Astrocyte of the spinal cord (primary cell): ENCODE measurements around the gene FGFR3.

Source experiments
- DNase-seq: peaks from one replicate; pipeline ENCODE4 v3.0.0; 2011; ENCODE audit warnings: low read depth, low spot score
- H3K4me3 ChIP-seq: 2 replicates; pipeline ENCODE4 v1.5.1; 2011; ENCODE audit warnings: low read depth, mild to moderate bottlenecking, low read length, moderate library complexity
- in situ Hi-C: cut with HindIII; loops from 2 replicates; pipeline ENCODE4 v1.10.0; 2017; ENCODE audit warnings: low sequenced_read_pairs
- TF ChIP-seq, protein P1 (sequence below): IDR thresholded peaks from 2 replicates; pipeline ENCODE4 v1.5.1; 2012; ENCODE audit warnings: low read depth, mild to moderate bottlenecking, low read length, inconsistent platforms

Gene FGFR3

DNA sequence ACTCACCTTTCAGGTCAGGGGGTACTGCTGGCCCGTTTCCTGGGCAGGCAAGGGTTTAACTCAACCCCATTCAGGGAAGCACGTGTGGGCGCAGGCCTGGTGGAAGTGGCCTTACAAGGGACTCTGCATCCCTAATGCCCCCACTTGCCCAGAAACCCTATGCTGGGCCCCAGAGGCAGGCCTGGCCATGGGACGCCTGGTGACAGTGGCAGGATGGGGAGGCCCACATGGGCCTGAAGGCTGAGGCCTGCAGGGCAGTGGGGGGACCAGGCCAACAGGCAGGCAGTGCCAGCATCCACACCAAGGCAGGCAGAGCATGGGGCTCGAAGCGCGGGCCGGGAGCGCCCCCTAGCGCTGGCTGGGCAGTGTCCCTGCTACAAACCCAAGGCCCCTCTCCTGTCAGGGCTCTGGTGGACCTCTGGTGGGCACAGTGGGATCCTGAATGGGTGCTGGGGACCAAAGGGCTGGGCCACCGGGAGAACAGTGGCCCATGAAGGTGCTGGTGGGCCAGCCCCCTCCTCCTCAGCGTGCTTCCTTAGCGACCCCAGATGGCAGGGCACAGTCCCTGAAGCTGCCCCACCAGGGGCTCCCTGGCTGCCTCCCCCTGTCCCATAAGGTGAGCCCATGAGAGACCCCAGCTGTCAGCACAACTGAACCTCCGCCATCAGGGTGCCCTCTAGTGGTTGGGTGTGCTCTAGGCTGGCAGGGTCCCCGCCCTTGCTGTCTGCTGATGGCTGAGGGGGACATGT lies 16.8 kb downstream of the FGFR3 start:
- peak; percentile 45 for DNase-seq
- in situ Hi-C loops: no loop called here
- no peak overlapping the region for H3K4me3 ChIP-seq
- TF ChIP-seq, protein P1, sequence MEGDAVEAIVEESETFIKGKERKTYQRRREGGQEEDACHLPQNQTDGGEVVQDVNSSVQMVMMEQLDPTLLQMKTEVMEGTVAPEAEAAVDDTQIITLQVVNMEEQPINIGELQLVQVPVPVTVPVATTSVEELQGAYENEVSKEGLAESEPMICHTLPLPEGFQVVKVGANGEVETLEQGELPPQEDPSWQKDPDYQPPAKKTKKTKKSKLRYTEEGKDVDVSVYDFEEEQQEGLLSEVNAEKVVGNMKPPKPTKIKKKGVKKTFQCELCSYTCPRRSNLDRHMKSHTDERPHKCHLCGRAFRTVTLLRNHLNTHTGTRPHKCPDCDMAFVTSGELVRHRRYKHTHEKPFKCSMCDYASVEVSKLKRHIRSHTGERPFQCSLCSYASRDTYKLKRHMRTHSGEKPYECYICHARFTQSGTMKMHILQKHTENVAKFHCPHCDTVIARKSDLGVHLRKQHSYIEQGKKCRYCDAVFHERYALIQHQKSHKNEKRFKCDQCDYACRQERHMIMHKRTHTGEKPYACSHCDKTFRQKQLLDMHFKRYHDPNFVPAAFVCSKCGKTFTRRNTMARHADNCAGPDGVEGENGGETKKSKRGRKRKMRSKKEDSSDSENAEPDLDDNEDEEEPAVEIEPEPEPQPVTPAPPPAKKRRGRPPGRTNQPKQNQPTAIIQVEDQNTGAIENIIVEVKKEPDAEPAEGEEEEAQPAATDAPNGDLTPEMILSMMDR: peak; percentile 96

DNA sequence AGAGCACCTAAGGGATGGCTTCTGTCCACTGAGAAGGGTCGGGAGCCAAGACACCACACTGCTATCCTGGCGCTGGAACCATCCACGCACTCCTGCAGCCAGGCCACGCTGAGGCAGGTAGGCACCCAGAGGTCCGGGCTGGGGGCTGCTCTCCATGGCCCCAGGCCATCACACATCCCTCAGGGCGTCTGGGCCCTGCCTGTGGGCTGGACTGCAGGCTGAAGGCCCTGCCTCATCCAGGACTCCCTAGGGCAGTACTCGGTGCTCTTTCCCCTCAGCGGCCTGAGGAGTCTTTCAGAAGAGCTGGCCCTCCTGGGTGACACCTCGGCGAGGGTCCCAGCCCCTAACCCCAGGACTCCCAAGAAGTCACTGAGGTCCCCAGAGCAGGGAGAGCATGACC lies 17.7 kb downstream of the FGFR3 start:
- no peak overlapping the region for H3K4me3 ChIP-seq
- TF ChIP-seq, protein P1: no peak
- DNase-seq: no peak
- in situ Hi-C loops: no loop called here

DNA sequence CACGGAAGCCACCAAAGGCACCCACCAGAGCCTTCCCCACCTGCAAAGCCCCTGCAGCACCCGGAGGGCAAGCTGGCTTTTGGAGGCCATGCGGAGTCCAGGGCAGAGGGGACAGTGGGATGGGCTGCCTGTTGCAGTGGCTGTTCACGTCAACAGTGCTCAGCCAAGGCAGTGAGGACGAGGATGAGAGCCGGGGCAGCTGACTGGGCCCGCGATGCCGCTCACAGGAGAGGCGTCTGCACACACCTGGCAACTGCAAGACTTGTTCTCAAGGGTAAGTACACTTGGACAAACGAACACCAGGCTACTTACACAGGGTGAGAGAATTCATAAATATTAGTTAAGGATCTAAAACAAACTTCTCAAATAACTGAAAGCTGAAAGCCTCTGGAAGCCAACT lies 19.6 kb downstream of the FGFR3 start:
- in situ Hi-C loops: no loop called here
- no peak for DNase-seq
- H3K4me3 ChIP-seq: no peak overlapping the region
- TF ChIP-seq, protein P1: no peak

DNA sequence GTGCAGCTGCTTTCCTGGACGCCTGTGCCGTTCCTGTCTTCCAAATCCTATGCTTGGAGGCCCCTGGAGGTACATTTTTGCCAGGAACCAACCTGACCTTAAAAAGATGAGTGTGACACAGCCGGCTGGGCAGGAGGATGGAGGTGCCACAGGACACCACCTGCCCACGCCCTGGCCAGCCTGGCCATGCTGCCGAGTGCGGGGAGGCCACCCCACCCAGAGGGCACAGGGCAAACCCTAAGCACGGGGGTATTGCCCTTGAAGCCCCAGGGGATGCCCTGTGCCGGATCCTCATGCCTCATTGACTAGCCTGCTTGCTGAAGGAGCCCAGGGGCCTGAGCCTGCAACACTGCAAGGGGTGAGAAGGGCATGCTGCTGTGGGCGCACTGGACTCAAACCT lies 20.1 kb downstream of the FGFR3 start:
- TF ChIP-seq, protein P1: no peak
- DNase-seq: no peak
- in situ Hi-C loops: no loop called here
- H3K4me3 ChIP-seq: no peak overlapping the region

DNA sequence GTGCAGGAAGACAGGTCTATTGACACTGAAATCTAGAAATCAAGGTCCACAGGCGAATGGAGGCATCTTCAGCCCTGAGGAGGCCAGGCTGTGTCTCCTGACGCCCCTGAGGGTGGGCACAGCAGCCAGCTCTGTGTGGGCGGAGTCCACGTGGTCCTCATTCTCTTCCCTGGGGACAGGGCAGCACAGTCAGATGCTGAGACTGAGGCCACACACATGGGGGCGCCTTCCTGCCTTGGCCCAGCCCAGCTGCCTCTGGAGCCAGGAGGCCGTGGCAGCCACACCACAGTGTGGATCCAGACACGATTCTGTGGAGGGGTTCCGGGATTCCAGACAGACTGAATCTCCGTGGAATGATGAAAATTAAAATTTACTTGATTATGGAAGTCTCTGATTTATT lies 20.8 kb downstream of the FGFR3 start:
- no peak for DNase-seq
- in situ Hi-C loops: no loop called here
- H3K4me3 ChIP-seq: no peak overlapping the region
- TF ChIP-seq, protein P1: peak; percentile 14

DNA sequence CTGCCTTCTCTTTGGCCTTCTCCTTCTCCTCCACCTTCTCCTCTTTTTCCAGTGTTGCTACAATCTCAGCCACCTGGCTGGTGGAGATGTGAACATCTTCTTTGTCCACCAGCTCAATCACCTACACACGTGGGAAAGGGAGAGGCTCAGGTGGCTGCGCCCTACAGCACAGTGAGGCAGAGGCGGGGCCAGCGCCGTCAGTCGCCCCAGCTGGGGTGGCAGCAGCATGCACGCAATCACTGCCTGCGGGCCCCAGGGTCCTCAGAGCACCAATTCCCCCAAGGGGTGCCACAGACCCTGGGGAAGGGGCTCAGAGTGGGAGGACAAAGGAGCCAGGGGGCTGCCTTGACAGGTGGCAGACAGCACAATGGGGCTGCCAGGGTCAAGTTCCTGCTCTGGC lies 21.4 kb downstream of the FGFR3 start:
- DNase-seq: no peak
- no peak overlapping the region for H3K4me3 ChIP-seq
- in situ Hi-C loops: no loop called here
- TF ChIP-seq, protein P1: no peak
